ENCODE results near the gene EPB42.

DNA sequence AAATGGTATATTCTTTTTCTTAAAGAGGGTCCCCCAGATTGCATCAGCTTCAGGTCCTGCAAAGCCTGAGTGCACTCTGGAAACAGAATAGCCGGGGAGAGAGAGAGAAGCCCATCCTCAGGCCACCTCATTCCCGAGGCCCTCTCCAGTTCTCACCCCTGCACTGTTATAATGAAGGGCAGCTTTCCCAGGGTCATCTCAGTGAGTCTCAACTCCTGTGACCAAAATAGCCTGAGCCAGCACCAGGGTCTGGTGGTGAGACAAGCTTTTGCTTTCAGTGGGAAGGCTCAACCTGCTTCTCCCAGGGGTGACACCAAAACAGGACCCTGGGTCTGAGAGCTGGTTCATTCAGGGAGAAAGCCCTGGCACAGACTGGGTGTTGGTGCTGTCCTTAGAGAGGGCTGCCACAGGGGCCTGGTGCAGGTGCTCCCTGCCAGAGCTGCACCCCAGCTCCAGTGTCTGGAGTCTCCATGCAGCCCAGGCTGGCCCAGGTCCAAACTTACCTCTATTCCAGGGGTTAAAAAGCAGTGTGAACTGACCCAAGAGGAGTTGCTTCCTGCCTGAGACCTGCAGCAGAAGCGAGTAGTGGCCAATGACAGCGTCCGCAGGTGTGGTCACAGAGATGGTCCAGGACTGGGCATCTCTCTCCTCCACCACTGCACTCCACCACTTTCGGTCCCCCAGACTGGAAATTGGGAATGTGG is 6.1 kb downstream of the EPB42 start:
- TF ChIP-seq, protein P1, sequence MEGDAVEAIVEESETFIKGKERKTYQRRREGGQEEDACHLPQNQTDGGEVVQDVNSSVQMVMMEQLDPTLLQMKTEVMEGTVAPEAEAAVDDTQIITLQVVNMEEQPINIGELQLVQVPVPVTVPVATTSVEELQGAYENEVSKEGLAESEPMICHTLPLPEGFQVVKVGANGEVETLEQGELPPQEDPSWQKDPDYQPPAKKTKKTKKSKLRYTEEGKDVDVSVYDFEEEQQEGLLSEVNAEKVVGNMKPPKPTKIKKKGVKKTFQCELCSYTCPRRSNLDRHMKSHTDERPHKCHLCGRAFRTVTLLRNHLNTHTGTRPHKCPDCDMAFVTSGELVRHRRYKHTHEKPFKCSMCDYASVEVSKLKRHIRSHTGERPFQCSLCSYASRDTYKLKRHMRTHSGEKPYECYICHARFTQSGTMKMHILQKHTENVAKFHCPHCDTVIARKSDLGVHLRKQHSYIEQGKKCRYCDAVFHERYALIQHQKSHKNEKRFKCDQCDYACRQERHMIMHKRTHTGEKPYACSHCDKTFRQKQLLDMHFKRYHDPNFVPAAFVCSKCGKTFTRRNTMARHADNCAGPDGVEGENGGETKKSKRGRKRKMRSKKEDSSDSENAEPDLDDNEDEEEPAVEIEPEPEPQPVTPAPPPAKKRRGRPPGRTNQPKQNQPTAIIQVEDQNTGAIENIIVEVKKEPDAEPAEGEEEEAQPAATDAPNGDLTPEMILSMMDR (IDR thresholded peaks at IDR 0.05; ENCODE audit: low read depth, low read length), result no peak
- TF ChIP-seq EZH2phosphoT487 (IDR thresholded peaks at IDR 0.05; ENCODE audit: low read depth), result no peak

Data from OCI-LY3 (cell line).